NCI-H1105 treated with DMSO at 0.1 percent for 48 hours (cell line): ENCODE data around the gene AMPH.

Experiments
- DNase-seq: peaks from one replicate; lab custom pipeline; 2025; lab: John Stamatoyannopoulos, UW

Gene AMPH

DNA sequence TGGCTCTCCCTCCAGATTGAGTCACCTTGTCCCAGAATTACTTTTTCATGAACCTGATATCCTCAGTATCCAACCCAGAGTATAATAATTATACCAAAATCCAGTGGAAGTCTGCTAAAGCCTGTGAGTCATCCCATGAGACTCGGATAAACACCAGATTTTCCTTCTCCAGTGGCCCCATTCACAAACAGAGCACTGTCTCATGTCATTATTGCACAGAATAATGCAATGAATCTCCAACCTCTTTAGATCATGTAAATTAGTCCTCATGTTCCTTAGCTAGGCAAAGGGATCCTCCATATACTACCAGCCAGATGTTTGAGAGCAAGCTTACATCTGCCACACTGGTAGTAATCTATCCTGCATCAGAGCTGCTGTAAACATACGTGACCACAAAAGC is 89.0 kb downstream of the AMPH start:
- no peak for DNase-seq

GRCh38 chr7:38541440-38541839 is 89.7 kb downstream of the AMPH start:
- peak; percentile 43 for DNase-seq

DNA sequence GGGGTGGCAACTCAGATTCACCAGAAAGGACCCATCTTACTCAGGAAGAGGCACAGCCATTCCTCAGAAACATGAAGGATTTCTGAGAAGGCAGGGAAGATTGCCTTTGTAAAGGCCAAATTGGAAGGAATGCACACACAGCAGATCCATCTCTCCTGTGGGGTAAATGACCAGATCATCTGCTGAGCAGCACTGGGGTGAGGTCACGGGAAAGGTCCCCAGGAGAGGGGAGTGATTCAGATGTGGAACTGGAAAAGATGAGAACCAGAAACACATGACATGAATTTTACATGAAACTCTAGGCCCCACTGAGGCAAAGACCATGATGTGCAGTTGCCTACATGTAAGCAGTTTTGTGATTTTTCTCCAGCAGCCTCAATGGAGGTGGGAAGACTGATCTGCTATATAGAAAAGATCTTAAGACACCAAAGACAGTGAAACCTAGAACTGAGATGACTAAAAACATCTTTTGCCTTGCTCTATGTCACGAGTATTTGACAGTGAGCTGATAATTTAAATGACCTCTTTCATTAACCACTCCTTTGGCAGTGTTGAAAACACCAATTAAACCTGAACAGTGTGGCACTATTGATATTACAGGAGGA is 91.6 kb downstream of the AMPH start:
- no peak for DNase-seq

GRCh38 chr7:38535073-38535472 is 96.1 kb downstream of the AMPH start:
- DNase-seq = no peak

DNA sequence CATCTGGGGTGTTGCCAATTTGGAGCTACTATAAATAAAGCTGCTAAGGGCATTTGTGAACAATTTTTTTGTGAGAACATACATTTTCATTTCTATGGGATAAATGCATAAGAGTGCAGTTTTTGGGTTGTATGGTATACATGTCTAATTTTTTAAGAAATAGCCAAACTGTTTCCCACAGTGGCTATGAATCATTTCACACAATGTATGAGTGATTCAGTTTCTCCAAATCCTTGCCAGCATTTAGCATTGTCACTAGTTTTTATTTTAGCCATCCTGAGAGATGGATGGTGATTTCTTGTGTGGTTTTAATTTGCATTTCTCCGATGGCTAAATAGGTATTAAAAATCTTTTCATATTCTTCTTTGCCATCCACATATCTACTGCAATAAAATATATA is 105.3 kb downstream of the AMPH start:
- no peak for DNase-seq

DNA sequence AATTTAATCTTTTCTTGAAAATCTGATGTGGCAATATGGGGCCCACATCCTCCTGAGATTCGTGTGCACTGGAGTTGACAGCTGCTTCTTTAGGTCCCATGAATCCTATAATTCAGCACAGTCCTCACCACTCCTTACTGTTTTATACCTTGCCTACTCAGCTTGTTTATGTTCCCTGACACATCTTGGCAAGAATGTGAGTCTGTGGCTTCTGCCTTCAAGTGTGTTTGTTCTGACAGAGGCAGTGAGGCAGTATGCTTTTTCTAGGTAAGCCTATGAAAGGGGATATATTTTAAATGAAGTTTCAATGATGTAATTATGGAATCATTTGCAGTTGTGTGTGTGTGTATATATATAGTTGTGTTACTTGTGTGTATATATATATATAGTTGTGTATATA is 106.4 kb downstream of the AMPH start:
- DNase-seq = no peak

GRCh38 chr7:38520741-38521140 is 110.4 kb downstream of the AMPH start:
- no peak for DNase-seq

GRCh38 chr7:38518541-38518940 is 112.6 kb downstream of the AMPH start:
- DNase-seq = no peak

DNA sequence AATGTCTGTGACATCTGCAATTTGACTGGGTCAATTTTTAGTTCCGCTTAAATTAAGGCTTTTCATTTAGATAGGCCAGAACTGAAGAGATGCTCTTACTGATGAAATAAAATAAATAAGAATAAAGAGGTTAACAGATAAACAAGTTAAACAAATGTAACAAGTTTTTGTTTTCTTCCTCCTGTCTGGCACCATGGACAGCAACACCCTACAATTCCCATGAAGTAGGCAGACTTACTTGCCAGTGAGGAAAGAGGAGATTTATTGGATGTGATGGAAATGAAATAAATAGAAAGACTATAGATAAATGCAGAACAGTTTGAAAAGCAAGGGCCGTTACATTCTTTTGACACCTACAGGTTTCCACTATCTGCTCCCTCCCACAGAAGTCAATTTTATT is 118.5 kb downstream of the AMPH start:
- DNase-seq = no peak

GRCh38 chr7:38512291-38512690 is 118.9 kb downstream of the AMPH start:
- DNase-seq = no peak

DNA sequence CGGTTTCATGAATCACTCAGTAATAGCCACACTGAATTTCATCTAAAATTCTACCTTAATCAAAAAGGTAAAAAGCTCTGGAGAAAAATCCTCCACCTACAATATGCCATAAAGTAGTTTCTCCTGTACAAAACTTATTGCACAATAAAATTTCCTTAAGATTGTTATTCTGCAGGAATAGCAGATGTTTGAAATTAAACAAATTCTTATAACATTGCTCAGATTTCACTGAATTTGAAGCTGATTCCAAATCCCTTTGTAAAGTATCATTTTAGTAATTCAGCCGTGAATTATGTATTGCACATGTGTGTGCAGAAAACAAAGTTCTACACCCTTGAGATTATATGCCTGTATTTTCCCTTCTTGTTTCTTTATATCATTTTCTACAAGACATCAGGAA is 123.8 kb downstream of the AMPH start:
- DNase-seq = no peak

- no peak for DNase-seq
Observed at GRCh38 chr7:38506756-38507155, 124.4 kb downstream of the AMPH start.

DNA sequence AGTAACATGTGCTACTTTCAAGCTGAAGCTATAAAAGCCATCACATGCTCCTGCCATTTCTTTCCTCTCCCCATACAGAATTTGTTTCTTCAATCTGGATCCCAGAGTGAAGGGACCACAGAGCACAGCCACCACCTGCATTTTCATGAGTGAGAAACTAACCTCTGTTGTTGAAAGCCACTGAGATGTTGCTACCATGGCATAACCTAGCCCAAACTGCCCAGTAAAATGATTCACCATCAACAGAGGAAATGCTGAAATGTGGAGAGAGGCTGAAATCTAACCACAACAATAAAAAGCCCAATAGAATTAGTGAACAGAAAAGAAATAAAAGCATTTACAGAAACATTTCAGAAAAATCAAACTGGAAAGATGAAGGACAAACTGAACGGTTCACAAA is 125.2 kb downstream of the AMPH start:
- DNase-seq = no peak

- DNase-seq = no peak
Observed at GRCh38 chr7:38504684-38505083, 126.5 kb downstream of the AMPH start.

DNA sequence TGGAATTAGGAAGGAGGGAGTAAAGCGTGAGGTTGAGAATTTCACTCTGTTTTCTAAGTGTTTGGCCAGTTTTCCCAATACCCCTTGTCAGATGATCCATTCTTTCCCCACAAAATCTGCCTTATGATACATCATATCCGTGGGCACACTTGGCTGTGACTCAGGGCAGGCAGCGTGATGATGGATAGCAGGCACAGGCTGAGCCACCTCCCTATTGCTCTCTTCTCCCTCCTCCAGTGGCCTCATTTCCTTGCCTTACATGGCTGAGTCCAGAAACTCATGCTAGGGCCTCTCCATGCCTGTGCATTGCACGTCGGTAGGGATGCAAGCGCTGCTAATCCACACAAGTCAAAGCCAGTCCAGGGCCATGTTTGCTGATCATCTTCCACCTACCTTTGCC is 128.3 kb downstream of the AMPH start:
- DNase-seq = no peak

DNA sequence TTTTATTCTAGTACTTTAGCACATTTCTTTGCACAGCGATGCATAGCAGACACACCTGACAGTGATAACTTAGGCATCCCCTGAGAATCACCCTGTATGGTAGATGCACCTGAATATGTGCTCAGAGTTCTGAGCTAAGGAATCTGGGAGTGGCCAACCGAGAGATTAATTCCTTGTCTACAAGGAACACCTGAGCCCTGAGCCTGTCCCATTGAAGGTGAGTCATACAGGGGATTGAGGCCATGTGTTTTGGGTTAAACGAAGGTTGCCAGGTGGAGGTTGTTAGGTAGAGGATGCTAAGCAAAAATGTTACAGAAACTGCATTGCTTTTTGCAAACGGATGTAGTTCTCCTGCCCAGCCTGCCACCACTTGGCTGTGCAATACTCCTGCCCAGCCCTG is 128.9 kb downstream of the AMPH start:
- DNase-seq = no peak

GRCh38 chr7:38492010-38492409 is 139.2 kb downstream of the AMPH start:
- DNase-seq = no peak

- DNase-seq = no peak
Observed at GRCh38 chr7:38482521-38482920, 148.7 kb downstream of the AMPH start.

DNA sequence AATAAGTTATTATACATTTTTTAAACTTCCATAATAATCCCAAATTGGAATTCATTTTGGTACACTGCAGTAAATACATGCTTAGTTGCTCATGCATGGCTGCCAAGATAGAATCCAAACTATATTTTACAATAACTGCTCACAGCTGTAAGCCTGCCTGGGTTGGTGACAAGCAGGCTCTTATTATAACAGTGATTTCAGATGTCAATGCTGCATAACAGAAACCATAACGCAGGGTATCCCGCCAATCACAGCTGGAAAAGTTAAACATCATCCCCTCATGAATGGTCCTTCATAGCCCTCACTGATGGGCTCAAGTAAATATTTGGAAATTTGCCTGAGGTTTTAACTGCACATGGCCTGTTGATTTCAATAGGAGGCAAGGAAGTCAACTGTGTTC is 149.8 kb downstream of the AMPH start:
- DNase-seq = no peak

DNA sequence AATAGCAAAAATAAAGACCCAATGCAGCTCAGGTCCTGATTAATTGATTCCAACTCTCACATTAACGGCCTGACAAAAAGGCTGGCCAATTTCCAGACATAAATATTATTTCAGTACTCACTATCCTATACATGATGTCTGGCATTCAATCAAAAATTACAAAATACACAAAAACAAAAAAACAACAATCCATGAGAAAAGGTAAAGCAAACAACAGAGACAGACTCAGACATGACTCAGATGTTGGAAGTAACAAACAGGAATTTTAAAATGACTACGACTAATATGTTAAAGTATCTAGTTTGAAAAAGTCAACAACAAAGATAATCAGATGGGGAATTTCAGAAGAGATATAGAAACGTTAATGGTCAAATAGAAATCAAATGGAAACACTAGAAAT is 152.8 kb downstream of the AMPH start:
- no peak for DNase-seq

DNA sequence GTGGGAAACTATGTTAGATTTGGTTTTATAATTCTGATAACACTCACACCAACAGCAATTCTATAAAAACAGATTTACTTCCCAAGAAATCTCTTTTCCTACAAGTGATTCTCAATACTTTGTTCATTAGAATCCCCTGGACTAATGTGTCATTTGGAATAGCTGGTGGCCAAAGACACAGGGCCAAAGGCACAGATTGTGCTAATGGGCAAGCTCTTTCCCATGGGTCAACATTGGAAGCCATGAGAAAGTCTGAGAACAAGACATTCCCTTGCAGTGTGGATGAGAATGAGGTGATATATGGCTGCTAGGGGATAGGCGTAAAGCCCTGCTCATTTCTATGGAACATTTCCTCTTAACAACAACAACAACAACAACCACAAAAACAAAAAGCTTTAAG is 153.8 kb downstream of the AMPH start:
- no peak for DNase-seq

DNA sequence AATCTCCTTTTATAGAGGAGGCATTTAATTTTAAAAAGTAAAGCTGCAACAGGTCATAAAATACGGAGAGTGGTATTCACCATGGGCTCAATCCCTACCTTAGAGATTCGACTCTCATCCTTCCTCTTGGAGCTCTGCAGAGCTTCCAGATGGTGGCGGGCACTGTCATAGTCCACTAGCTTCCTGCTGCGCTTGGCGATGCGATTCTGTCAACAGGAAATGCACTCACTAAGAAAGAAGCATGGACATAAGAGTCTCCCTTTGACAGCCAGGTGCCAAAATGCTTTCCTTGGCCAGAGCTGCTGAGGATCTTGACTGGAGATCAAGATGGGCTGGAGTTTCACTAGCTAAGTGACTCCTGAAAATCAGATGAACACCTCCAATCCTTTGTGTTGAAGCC is 154.4 kb downstream of the AMPH start:
- DNase-seq = no peak

DNA sequence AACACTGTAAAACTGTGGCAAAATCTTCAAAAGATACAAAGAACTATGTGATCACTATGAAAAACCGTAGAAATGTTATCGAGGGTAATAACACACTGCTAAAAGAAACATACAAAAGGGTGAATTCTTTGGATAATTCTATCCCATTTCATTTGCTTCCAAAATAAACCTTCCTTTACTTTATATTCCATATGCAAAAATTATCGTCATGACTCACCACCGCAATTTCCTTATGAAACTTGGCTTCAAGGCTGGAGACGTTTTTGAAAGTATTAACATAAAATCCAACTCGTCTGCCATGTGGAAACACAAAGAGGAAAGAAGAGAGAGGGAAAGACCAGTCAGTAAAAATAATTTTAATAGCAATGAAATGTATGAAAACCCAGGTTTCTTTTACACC is 165.2 kb downstream of the AMPH start:
- no peak for DNase-seq

- no peak for DNase-seq
Observed at GRCh38 chr7:38463277-38464225, 167.6 kb downstream of the AMPH start.
